SK-N-MC (cell line): ENCODE results near the gene TRIM63.

Experiments used
- DNase-seq: peaks from one replicate; pipeline ENCODE4 v3.0.0-alpha.2; 2011; ENCODE audit warnings: low read depth, low spot score
- H3K27ac ChIP-seq: fragments of 200-600 bp; sonication (generic); 2 replicates; pipeline ENCODE4 v1.5.1; 2016; ENCODE audit warnings: mixed run types
- H3K36me3 ChIP-seq: fragments of 200-600 bp; sonication (generic); 2 replicates; pipeline ENCODE4 v1.6.1; 2017; ENCODE audit warnings: antibody characterized with exemption, low read length, mixed read lengths; ENCODE audit not compliant: insufficient read depth
- H3K4me3 ChIP-seq: fragments of 200-600 bp; sonication (generic); 2 replicates; pipeline ENCODE4 v1.5.1; 2016
- H3K9ac ChIP-seq: fragments of 200-600 bp; sonication (generic); 2 replicates; pipeline ENCODE4 v1.8.0; 2017; ENCODE audit warnings: mixed run types, mixed read lengths; ENCODE audit not compliant: insufficient read length
- H3K9me3 ChIP-seq: fragments of 200-600 bp; sonication (generic); 2 replicates; pipeline ENCODE4 v1.6.1; 2017; ENCODE audit warnings: low read depth, mild to moderate bottlenecking, antibody characterized with exemption, low read length, moderate library complexity, mixed read lengths
- EZH2 ChIP-seq: fragments of 200-600 bp; sonication (generic); IDR thresholded peaks from one replicate; pipeline ENCODE4 v1.6.1; 2017; ENCODE audit warnings: antibody characterized with exemption
- FOXP2 ChIP-seq: optimal IDR thresholded peaks from 2 replicates; pipeline ENCODE3; 2011; ENCODE audit warnings: mild to moderate bottlenecking, moderate library complexity; ENCODE audit not compliant: insufficient read depth; ENCODE audit errors: extremely low read length, control extremely low read depth
- POLR2AphosphoS5 ChIP-seq: IDR thresholded peaks from 2 replicates; pipeline ENCODE4 v1.6.1; 2012; ENCODE audit warnings: mild to moderate bottlenecking, low read depth, low read length, borderline replicate concordance

Gene TRIM63

DNA sequence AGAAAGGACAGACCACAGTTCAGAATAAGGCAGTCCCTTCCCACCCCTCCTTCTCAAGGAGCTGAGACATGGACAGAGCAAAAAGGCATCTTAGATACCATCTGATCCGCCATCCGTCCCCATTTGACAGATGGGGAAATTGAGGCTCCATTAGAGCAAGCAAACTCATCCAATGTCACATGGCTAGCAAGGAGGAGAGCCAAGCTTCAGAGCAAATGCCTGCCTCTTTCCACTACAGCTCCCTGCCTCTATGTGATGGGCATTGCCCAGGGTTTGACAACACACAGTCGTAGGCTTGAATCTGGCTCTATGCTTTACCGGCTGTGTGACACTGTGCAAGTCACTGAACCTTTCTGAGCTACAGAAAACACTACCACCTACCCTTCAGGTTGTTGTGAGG is 25.5 kb downstream of the TRIM63 start:
- DNase-seq, result no peak
- no peak overlapping the region for H3K27ac ChIP-seq
- H3K36me3 ChIP-seq, result no peaks in the 10 kb centered on the region
- TF ChIP-seq FOXP2, result no peak
- TF ChIP-seq EZH2, result no peak
- TF ChIP-seq POLR2AphosphoS5, result no peak
- no peaks in the 10 kb centered on the region for H3K9me3 ChIP-seq
- H3K4me3 ChIP-seq, result no peak overlapping the region
- no peak overlapping the region for H3K9ac ChIP-seq

DNA sequence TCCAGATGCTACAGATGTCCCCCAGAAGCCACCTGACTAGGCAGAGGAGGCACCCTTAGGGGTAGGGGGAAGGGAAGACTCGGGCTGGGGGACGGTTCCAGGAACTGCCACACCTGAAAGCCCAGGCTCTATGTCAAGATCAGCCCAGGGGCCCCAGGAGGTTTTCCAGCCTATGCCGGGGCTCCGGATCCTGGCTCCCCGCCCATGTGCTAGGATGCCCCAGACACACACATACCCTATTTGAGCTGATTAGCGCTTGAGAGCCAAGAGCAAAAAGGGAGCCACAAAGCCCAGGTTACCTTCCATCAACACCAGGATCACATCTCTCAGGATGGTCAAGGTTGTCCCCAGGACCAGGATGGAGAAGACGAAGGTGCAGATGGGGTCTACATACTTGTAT is 26.0 kb downstream of the TRIM63 start:
- H3K4me3 ChIP-seq, result no peak overlapping the region
- no peak for DNase-seq
- no peaks in the 10 kb centered on the region for H3K9me3 ChIP-seq
- no peak overlapping the region for H3K27ac ChIP-seq
- no peaks in the 10 kb centered on the region for H3K36me3 ChIP-seq
- no peak overlapping the region for H3K9ac ChIP-seq
- TF ChIP-seq POLR2AphosphoS5, result no peak
- TF ChIP-seq FOXP2, result no peak
- TF ChIP-seq EZH2, result no peak

DNA sequence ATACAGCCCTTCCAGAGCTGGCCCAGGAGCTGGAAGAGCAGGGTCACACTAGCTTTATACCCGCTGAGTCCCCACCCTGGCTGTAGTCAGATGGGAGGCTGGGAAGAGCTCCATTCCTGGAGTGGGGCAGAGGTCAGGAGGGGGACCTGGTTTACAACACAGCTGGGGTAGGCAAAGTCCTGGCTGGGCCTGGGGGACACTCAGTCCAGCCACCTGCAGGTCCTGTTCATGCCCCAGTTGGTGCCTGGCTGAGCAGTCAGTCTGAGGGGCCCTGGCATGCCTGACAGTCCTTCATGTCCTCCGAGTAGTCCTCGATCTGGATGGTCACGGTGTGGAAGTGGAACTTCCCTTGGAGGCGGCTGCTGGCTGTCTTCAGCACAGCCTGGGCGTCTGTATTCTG is 28.5 kb downstream of the TRIM63 start:
- no peak for DNase-seq
- Histone ChIP-seq H3K27ac (no peak overlapping the region), H3K36me3 (no peaks in the 10 kb centered on the region), H3K9ac (no peak overlapping the region), H3K9me3 (no peaks in the 10 kb centered on the region), H3K4me3 (no peak overlapping the region)
- TF ChIP-seq EZH2 (no peak), POLR2AphosphoS5 (no peak), FOXP2 (no peak)

DNA sequence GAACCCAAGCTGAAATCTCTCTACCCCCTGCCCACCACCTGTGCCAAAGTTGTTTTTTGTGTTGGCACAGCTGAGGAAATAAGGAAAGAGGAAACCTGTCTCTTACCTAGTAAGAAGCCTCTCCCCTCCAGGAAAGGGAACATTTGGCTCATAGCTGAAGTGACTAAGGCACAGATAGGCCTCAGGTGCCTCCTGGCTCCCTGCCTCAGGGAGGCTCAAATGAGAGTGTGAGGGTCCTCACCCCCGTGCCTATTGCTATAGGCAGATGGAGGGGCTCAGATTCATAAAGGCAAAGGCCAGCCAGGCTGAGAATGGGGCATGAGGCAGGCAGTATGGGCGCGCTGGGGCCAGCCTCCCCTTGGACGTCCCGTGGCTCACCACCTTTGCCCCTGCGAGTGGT is 29.0 kb downstream of the TRIM63 start:
- DNase-seq, result no peak
- H3K9me3 ChIP-seq, result no peaks in the 10 kb centered on the region
- H3K9ac ChIP-seq, result no peak overlapping the region
- no peak overlapping the region for H3K4me3 ChIP-seq
- no peak overlapping the region for H3K27ac ChIP-seq
- no peaks in the 10 kb centered on the region for H3K36me3 ChIP-seq
- TF ChIP-seq EZH2 (no peak), FOXP2 (no peak), POLR2AphosphoS5 (no peak)

DNA sequence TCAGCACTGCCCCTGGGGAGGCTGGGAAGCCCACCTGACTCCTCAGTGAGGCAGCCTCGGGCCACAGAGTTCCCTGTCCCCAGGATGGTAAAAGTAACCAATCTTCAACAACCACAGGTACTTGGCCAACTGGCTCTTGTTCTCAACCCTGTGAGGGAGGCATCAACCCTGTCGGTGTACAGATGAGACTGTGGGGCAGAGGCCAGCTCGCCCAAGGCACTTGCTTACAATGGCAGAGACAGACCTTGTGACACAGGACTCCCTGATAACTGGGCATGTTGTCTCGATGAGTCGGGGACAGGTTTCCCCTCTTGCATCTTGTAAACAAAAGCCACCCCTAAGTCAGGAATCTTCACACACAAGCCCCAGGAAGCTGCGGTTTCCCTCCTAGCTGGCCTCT is 29.5 kb downstream of the TRIM63 start:
- Histone ChIP-seq H3K4me3 (no peak overlapping the region), H3K9me3 (no peaks in the 10 kb centered on the region), H3K9ac (no peak overlapping the region), H3K27ac (no peak overlapping the region), H3K36me3 (no peaks in the 10 kb centered on the region)
- TF ChIP-seq POLR2AphosphoS5 (no peak), EZH2 (no peak)
- DNase-seq, result no peak

DNA sequence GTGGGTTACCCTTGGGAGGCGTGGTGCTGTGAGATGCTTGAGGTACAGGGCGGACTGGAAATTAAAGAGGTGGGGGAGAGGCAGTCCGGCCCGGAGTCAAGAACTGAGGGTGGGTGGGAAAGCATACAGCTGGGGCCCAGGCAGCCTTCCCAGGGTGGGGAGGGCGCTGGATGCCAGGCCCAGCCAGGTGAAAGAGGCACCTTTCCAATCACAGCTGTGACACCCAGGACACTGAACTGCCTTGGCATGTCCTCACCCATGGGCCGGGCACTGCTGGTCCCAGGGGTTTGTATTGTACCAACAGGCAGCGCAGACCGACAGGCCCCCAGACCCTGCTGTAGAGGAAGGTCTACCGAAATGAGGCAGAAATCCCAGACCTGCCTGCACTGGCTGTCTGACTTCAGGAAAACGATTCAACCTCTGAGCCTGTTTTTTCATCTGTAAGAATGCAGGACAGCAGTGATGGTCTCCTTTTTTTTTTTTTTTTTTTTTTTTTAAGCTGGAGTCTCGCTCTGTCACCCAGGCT is 30.6 kb downstream of the TRIM63 start:
- no peak overlapping the region for H3K9ac ChIP-seq
- no peak for DNase-seq
- TF ChIP-seq EZH2 (no peak), POLR2AphosphoS5 (no peak), FOXP2 (no peak)
- no peaks in the 10 kb centered on the region for H3K36me3 ChIP-seq
- no peak overlapping the region for H3K4me3 ChIP-seq
- no peak overlapping the region for H3K27ac ChIP-seq
- no peaks in the 10 kb centered on the region for H3K9me3 ChIP-seq

DNA sequence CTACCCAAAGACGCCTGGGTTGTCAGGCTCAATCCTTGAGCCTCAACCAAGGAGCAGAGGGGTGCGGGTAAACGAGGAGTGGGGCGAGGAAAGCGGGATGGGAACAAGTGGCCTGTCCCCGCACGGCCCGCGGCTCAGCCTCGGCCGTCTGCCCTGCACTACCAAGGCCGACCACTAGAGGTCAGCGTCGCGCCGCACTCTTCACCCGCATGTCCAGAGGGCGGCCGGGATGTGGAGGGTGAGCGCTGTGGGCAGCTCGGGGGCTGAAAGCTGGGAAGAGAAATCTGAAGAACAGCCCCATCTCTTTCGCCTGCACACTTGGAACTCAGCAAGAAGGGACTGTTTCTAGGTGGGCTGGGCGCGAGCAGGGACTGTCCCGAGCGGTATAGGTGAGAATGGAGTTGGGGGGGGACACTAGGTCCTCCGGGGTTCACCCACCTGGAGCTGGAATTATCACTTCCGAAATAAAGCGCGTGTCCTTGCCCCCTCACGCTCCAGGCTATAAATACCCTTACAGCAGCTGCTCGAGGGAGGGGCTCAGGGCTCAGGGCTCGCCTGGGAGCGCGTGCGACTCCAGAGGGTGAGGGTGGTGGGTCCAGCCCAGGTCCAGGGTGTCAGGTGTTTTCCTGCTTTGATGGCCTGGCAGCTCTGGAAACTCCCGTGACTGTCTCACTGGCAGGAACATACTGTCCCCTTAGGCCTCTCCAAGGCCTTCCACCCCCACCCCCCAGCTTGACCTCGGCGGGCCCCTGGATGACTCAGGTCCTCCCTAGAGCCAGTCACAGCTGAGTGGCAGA is 31.3 kb downstream of the TRIM63 start:
- Histone ChIP-seq H3K36me3 (no peaks in the 10 kb centered on the region), H3K9ac (peak overlapping the region; percentile 67), H3K9me3 (no peaks in the 10 kb centered on the region), H3K27ac (no peak overlapping the region), H3K4me3 (peak overlapping the region; percentile 96)
- no peak for DNase-seq
- TF ChIP-seq FOXP2 (no peak), EZH2 (no peak)

DNA sequence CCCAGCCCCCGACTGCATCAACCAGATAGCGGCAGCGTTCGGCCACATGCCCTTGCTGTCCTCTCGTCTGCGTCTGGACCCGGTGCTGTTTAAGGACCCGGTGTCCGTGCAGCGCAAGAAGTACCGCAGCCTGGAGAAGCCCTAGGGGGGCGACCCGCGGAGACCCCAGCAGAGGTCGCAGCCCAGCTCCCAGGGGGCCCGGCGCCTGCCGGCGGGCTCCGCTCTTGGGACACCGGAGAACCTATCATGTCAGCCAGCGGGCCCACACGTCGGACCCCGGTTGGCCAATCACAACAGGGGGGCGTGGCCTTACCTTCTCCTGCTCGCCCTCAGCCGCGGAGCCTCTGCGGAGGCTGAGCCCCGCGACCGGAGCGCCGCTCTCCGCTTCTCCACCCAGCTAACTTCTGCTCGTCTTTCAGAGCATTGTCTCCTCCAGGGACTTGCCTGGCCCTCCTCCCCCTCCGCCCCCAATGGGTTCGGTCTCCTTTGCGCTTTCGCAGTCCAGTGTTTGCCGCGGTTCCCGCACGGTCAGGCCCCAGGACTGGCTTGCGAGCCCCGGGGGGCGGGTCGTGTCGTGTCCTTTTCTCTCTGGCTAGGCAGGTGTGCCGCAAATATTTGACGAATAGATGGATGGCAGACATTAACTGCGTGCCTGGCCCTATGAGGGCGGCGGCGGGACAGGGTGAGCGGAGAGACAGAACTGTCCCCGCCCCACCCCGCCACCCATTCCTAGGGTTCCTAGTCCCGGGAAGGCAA is 32.0 kb downstream of the TRIM63 start:
- H3K4me3 ChIP-seq, result peak overlapping the region; percentile 96
- H3K9ac ChIP-seq, result peak overlapping the region; percentile 67
- H3K9me3 ChIP-seq, result no peaks in the 10 kb centered on the region
- no peak for DNase-seq
- no peak overlapping the region for H3K27ac ChIP-seq
- TF ChIP-seq FOXP2, result no peak
- TF ChIP-seq EZH2, result no peak
- peak; percentile 54; the same call in 1 of the 2 replicates for TF ChIP-seq POLR2AphosphoS5
- H3K36me3 ChIP-seq, result no peaks in the 10 kb centered on the region
